ENCODE data around the gene GCH1. TPM values are rescaled to one million over a fixed set of nuclear protein-coding genes. Genes with fewer than 3 reads are reported as not detected.
A peak's percentile ranks its signal among the peaks of the same experiment; 100 is the strongest.

Gene GCH1
- 6.4 and 9.0 TPM in 2 replicates for total RNA-seq (ENCODE audit: low replicate concordance)

GRCh38 chr14:54902521-54903420, at the start of gene GCH1:
Gene GCH1 (minus strand): TSS chr14:54902826. CDS start chr14:54902663, 163 bp downstream.
- H3K9me3 Mint-ChIP-seq = no peaks in the 10 kb centered on the region
- no peaks in the 10 kb centered on the region for H3K36me3 ChIP-seq
- no peaks in the 10 kb centered on the region for H3K79me2 ChIP-seq (ENCODE audit: low read depth)
- no peak within 1 kb of the TSS for H3K27ac ChIP-seq
- peaks cover 26% of the 10 kb centered on the region for H3K27me3 Mint-ChIP-seq (ENCODE audit: insufficient read depth, low read depth)
- H3K27ac Mint-ChIP-seq = no peak within 1 kb of the TSS
- TF ChIP-seq, protein P1, sequence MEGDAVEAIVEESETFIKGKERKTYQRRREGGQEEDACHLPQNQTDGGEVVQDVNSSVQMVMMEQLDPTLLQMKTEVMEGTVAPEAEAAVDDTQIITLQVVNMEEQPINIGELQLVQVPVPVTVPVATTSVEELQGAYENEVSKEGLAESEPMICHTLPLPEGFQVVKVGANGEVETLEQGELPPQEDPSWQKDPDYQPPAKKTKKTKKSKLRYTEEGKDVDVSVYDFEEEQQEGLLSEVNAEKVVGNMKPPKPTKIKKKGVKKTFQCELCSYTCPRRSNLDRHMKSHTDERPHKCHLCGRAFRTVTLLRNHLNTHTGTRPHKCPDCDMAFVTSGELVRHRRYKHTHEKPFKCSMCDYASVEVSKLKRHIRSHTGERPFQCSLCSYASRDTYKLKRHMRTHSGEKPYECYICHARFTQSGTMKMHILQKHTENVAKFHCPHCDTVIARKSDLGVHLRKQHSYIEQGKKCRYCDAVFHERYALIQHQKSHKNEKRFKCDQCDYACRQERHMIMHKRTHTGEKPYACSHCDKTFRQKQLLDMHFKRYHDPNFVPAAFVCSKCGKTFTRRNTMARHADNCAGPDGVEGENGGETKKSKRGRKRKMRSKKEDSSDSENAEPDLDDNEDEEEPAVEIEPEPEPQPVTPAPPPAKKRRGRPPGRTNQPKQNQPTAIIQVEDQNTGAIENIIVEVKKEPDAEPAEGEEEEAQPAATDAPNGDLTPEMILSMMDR (IDR thresholded peaks at IDR 0.05) = peak; percentile 54
- no peak for TF ChIP-seq EZH2phosphoT487 (IDR thresholded peaks at IDR 0.05)
- H4K20me1 ChIP-seq (ENCODE audit: low read depth) = peaks cover 8% of the 10 kb centered on the region
- no peaks in the 10 kb centered on the region for H3K9me3 ChIP-seq (ENCODE audit: low read depth)
- peaks cover 42% of the 10 kb centered on the region for H3K27me3 ChIP-seq
- H3K4me1 ChIP-seq = peaks cover 6% of the 10 kb centered on the region
- peak; percentile 91 for DNase-seq (ENCODE audit: low spot score)
- H3K36me3 Mint-ChIP-seq = no peaks in the 10 kb centered on the region
- no peak within 1 kb of the TSS for H3K9ac ChIP-seq
- peaks cover 8% of the 10 kb centered on the region for H3F3A ChIP-seq (ENCODE audit: low read depth)
- H3K4me3 ChIP-seq = peak within 1 kb of the TSS; percentile 72
- peak within 1 kb of the TSS; percentile 86 for H3K4me2 ChIP-seq
- peaks cover 4% of the 10 kb centered on the region for H3K4me1 Mint-ChIP-seq
- peak within 1 kb of the TSS; percentile 84 for H3K4me3 Mint-ChIP-seq
- H2AFZ ChIP-seq (replicated peaks) = peak within 1 kb of the TSS; percentile 96

GRCh38 chr14:54947230-54947629, 44.6 kb upstream of the GCH1 start:
- no peaks in the 10 kb centered on the region for H3K27me3 Mint-ChIP-seq (ENCODE audit: insufficient read depth, low read depth)
- DNase-seq (ENCODE audit: low spot score) = no peak
- H3K9me3 Mint-ChIP-seq = peaks cover 8% of the 10 kb centered on the region
- Histone ChIP-seq H3K27me3 (no peaks in the 10 kb centered on the region), H3K36me3 (peaks cover 4% of the 10 kb centered on the region), H3K27ac (no peak overlapping the region), H3K79me2 (ENCODE audit: low read depth) (no peaks in the 10 kb centered on the region), H3F3A (ENCODE audit: low read depth) (no peaks in the 10 kb centered on the region), H3K4me3 (no peak overlapping the region), H3K9me3 (ENCODE audit: low read depth) (no peaks in the 10 kb centered on the region), H3K4me1 (no peaks in the 10 kb centered on the region), H3K9ac (no peak overlapping the region), H3K4me2 (no peak overlapping the region), H2AFZ (replicated peaks) (no peak overlapping the region), H4K20me1 (ENCODE audit: low read depth) (no peaks in the 10 kb centered on the region)
- H3K36me3 Mint-ChIP-seq = peaks cover 42% of the 10 kb centered on the region
- H3K4me1 Mint-ChIP-seq = peaks cover 6% of the 10 kb centered on the region
- H3K4me3 Mint-ChIP-seq = no peak overlapping the region
- no peak overlapping the region for H3K27ac Mint-ChIP-seq
- TF ChIP-seq, protein P1 (IDR thresholded peaks at IDR 0.05) = no peak

DNA sequence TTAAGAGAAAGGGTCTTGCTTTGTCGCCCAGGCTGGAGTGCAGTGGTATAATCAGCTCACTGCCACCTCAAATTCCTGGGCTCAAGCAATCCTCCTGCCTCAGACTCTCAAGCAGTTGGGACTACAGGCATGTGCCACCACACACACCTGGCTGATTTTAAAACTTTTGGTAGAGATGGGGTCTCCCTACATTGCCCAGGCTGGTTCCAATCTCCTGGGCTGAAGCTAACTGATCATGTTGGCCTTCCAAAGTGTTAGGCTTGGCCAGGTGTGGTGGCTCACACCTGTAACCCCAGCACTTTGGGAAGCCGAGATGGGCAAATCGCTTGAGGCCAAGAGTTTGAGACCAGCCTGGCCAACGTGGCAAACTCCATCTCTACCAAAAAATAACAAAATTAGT, 43.9 kb upstream of the GCH1 start:
- Histone ChIP-seq H3K9ac (no peak overlapping the region), H3K4me3 (no peak overlapping the region), H3K36me3 (peaks cover 4% of the 10 kb centered on the region), H3K27ac (no peak overlapping the region), H3F3A (ENCODE audit: low read depth) (no peaks in the 10 kb centered on the region), H2AFZ (replicated peaks) (no peak overlapping the region), H3K4me1 (no peaks in the 10 kb centered on the region), H3K79me2 (ENCODE audit: low read depth) (no peaks in the 10 kb centered on the region), H3K9me3 (ENCODE audit: low read depth) (no peaks in the 10 kb centered on the region), H4K20me1 (ENCODE audit: low read depth) (no peaks in the 10 kb centered on the region), H3K27me3 (no peaks in the 10 kb centered on the region), H3K4me2 (no peak overlapping the region)
- Mint-ChIP-seq H3K27ac (no peak overlapping the region), H3K27me3 (ENCODE audit: insufficient read depth, low read depth) (no peaks in the 10 kb centered on the region), H3K36me3 (peaks cover 42% of the 10 kb centered on the region), H3K4me3 (no peak overlapping the region), H3K4me1 (peaks cover 6% of the 10 kb centered on the region), H3K9me3 (peaks cover 8% of the 10 kb centered on the region)
- TF ChIP-seq EZH2phosphoT487 (IDR thresholded peaks at IDR 0.05) (no peak), EZH2 (IDR thresholded peaks at IDR 0.05) (no peak)
- TF ChIP-seq, protein P1 (IDR thresholded peaks at IDR 0.05) = no peak
- DNase-seq (ENCODE audit: low spot score) = no peak
